Fibroblast of mammary gland (primary cell): ENCODE results near the gene BBOF1.

Source experiments
- DNase-seq: peaks from one replicate; pipeline ENCODE4 v3.0.0-alpha.2; 2010; ENCODE audit warnings: low read depth
- H3K4me3 ChIP-seq: 2 replicates; pipeline ENCODE4 v1.5.1; 2011; ENCODE audit warnings: low read depth, mild to moderate bottlenecking, low read length, moderate library complexity; ENCODE audit not compliant: control insufficient read depth
- TF ChIP-seq, protein P1 (sequence below): conservative IDR thresholded peaks from 2 replicates; pipeline ENCODE4 v1.5.1; 2011; ENCODE audit warnings: low read depth, low read length, inconsistent platforms; ENCODE audit not compliant: control insufficient read depth, insufficient read depth

Gene BBOF1

DNA sequence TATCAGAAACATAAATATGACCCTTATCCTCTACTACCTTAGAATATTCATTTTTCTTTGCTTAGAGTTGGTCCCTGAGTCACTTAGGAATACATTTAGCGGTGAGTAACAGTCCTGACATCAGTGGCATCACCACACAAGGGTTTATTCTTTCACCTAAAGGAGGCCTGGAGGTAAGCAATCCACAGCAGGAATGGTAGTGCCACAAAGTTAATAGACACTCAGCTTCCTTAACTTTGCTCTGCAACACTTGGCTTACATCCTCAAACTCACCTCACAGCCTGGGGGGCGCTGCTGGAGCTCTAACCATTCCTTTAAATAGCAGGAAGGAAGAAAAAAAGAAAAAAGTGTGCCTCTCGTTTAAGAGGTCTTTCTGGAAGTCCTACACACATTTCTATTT, 29.1 kb downstream of the BBOF1 start:
- TF ChIP-seq, protein P1, sequence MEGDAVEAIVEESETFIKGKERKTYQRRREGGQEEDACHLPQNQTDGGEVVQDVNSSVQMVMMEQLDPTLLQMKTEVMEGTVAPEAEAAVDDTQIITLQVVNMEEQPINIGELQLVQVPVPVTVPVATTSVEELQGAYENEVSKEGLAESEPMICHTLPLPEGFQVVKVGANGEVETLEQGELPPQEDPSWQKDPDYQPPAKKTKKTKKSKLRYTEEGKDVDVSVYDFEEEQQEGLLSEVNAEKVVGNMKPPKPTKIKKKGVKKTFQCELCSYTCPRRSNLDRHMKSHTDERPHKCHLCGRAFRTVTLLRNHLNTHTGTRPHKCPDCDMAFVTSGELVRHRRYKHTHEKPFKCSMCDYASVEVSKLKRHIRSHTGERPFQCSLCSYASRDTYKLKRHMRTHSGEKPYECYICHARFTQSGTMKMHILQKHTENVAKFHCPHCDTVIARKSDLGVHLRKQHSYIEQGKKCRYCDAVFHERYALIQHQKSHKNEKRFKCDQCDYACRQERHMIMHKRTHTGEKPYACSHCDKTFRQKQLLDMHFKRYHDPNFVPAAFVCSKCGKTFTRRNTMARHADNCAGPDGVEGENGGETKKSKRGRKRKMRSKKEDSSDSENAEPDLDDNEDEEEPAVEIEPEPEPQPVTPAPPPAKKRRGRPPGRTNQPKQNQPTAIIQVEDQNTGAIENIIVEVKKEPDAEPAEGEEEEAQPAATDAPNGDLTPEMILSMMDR: no peak
- no peak for DNase-seq
- no peak overlapping the region for H3K4me3 ChIP-seq

DNA sequence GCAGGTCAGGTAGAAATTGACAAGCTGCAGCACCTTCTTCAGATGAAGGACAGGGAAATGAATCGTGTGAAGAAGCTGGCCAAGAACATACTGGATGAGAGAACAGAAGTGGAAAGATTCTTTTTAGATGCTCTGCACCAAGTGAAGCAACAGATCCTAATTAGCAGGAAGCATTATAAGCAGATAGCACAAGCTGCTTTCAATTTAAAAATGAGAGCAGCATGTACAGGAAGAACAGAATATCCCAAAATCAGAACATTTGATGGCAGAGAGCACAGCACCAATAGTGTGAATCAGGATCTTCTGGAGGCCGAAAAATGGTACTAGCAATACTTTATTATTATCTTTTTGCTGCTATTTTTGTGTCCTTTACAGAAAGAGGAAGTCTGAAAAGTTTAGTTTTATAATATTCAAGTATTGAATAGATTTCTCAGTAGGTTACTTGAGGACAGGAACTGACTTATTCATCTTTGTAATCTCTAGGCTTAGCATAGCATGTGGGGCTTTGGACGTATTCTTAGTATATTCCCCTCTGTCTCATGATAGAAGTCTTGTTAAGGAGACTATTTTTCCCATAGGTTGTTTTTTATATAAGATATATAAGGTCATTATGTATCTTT, 30.8 kb downstream of the BBOF1 start:
- peak; percentile 6 for DNase-seq
- no peak overlapping the region for H3K4me3 ChIP-seq
- TF ChIP-seq, protein P1: no peak

DNA sequence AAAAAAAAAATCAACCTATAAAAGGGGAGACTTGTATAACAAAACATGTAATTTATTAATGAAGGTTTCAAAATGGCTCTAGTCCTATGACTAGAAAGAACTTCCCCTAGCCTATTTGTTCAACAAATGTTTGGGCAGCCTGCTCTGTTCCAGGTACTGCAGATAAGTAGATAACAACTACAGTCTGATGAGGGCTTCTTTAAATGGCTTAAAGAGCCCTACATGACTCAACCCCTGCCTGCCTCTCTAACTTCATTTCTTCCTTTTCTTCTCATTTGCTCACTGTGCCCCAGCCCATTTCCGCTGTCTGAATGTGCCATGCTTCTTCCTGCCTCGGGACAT, 43.6 kb downstream of the BBOF1 start:
- no peak for DNase-seq
- H3K4me3 ChIP-seq: no peak overlapping the region
- TF ChIP-seq, protein P1: no peak

DNA sequence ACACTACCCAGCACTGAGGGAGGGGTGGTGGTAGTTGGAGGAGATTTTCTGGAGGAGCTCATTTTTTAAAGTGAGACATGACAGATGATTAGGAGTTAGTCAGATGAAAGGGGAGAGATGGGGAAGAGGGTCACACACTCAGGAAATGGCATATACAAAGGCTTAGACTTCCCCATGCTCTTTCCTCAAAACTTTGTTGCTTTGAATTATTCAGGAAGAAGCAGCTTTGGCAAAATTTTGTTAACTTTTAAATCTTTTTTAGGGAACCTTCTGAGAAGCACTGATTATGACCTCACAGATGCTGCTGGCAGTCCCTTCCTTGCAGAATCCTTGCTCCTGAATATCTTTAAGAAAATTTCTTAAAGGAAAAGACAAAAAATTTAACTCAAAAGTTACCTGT, 45.3 kb downstream of the BBOF1 start:
- TF ChIP-seq, protein P1: no peak
- H3K4me3 ChIP-seq: no peak overlapping the region
- no peak for DNase-seq

DNA sequence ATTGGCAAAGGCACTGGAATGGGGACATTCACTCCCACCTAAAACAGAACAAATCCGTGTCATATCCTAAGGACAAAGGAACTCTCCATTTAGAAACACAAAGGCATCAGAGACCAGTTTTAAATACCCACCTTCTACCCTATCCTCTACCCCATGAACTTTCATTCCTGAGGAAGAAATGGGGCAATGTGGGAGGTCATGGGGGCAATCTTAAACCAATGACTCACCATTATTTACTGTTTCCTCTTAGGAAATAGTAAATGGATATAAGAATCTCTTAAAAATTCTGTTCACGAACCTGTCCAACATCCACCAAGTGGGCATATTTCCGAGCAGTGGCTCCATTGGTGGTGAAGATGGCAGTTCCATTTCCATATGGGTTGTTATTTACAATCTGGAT, 45.7 kb downstream of the BBOF1 start:
- DNase-seq: peak; percentile 44
- no peak overlapping the region for H3K4me3 ChIP-seq
- TF ChIP-seq, protein P1: no peak

DNA sequence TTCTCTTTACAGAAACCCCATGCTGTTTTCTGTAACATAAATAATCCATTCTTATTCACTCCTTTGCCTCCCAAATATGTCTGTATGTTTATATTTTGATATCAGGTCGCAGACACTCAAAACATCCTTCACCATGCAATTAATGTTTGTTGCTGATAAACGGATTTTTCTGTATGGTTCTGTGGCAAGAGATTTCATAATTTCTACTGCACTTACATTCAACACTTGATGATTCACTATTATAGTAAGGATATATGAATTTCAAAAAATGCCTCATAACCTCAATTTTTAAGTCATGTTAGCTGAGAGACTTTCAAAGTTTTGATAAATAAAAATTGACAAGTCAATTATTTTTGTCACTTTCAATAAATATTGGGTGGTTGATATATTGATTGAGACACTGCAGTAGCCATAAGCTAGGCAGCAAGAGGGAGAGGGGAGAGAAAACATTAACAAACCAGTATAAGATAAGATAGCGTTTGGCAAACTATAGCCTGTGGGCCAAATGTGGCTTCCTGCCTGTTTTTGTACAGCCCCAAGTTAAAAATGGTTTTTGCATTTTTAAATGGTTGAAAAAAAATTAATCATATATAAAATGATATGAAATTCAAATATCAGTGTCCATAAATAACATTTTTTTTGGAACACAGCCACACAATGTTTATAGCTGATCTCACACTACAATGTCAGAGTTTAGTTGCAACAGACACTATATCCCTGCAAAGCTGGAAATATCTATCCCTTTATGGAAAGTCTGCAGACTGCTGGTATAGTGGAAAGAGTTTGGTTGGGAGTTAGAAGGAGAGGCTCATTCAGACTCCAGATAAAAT, 46.8 kb downstream of the BBOF1 start:
- no peak overlapping the region for H3K4me3 ChIP-seq
- TF ChIP-seq, protein P1: no peak
- peak; percentile 31 for DNase-seq

DNA sequence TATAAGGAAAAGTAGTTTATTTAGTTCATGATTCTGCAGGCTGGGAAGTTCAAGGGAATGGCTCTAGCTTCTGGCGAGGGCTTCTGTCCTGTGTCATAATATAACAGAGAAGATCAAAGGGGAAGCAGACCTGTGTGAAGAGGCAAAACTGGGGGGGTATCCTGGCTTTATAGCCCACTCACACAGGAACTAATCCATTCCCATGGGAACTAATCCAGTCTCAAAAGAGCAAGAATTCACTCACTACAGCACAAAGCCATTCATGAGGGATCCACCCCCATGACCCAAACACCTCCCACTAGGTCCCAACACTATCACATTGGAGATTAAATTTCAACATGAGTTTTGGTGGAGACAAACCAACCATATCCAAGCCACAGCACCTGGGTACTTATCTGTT, 58.3 kb downstream of the BBOF1 start:
- no peak overlapping the region for H3K4me3 ChIP-seq
- TF ChIP-seq, protein P1: no peak
- DNase-seq: no peak
